NCI-H524 treated with DMSO at 0.1 percent for 48 hours (cell line): ENCODE data around the gene PDK1.

Experiments
- DNase-seq: peaks from one replicate; lab custom pipeline; 2025; lab: John Stamatoyannopoulos, UW

The PDK1 gene

DNA sequence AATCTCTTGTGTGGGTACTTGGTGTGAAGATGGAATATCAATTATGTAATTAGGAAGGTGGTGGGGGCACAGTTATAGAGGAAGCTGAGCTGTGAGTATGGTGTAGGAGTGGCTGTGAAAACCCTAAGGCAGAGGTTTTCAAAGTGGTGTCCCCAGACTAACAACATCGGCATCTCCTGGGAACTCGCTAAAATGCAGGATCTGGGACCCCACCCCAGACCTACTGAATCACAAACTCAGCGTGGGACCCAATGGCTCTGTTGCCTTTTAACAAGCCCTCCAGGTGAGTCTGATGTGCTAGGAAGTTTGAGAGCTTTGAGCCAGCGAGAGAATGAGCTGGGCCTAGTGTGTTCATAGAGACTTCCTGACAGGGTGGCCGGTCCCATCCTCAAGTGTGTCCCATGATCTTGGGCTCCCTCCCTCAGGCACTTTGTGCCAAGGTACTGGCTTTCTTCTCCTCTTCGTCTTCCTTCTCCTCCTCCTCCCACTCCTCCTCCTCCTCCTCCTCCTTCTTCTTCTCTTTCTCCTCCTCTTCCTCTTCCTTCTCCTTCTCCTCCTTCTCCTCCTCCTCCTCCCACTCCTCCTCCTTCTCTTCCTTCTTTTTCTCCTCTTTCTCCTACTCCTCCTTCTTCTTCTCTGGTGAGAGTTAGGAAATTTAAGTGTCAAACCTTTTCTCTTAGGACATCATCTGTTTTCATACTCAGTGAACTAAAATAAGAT, 86.6 kb downstream of the PDK1 start:
- no peak for DNase-seq

DNA sequence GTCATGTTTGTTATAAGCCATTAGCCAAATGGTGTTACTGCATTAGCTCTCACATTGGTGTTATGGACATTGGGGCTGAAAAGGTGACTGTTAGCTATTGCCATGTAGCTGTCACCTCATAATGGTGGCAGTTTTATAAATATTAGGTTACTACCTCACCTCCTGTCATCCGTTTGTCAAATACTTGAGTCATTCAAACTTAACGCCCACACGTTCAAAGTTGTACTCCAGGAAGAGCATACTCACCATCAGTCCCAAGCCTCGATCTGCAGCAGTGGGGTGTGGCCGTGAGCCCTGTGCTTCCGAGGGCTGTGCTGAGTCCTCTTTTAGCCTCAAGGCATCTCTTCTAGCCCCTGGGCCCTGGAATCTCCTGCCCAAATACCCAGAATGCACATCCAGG, 87.3 kb downstream of the PDK1 start:
- DNase-seq, result no peak

DNA sequence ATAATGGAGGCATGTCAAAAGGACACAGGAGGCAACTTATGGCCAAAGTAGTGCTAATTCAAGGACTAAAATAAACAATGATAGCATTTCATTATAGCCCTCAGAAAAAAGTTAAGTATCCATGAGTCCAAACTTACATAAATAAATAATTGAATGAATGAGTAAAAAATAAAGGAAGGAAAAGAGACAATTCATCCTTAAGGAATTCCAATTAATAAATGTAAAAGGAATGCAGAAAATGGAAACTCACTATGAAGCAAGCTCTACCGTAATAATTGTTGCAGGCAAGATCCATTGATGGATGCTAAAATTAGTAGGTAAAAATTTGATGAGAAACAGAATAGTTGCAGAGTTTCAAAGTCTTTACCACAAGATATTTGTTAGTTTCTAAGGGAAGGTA, 91.5 kb downstream of the PDK1 start:
- no peak for DNase-seq

DNA sequence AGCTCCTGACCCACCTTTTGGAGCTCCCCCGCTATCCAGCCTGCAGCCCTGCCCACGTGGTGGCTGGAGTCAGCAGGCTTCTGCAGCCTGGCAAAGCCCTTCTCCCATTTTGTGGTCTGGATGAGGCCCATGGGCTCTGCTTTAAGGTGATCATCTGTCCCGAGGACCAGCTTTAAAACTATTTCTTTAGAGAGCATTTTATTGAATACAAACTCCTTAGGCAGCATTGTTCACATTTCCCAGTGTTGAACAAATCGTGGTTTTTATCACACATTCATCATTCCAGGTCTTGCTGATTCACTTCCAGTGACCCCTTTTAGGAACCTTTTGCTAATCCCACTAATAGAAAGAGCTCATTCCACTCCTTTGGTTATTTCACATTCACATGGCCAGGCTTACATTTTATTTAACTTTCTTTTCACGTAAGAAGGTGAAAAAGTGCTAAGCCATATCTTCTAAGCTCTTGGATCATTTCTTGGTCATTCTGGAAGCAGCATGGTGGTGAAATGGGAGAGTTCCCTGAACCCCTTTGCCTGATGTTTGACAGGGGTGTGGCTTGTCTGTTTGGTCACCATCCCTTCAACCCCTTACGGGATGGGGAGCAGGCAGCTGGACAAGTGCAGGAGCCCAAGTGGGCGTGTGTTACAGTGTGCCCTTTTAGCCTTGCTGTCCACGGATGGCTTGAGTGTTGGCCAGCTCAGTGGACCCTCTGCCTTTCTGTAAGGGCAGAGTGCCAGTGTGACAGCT, 99.4 kb downstream of the PDK1 start:
- no peak for DNase-seq

DNA sequence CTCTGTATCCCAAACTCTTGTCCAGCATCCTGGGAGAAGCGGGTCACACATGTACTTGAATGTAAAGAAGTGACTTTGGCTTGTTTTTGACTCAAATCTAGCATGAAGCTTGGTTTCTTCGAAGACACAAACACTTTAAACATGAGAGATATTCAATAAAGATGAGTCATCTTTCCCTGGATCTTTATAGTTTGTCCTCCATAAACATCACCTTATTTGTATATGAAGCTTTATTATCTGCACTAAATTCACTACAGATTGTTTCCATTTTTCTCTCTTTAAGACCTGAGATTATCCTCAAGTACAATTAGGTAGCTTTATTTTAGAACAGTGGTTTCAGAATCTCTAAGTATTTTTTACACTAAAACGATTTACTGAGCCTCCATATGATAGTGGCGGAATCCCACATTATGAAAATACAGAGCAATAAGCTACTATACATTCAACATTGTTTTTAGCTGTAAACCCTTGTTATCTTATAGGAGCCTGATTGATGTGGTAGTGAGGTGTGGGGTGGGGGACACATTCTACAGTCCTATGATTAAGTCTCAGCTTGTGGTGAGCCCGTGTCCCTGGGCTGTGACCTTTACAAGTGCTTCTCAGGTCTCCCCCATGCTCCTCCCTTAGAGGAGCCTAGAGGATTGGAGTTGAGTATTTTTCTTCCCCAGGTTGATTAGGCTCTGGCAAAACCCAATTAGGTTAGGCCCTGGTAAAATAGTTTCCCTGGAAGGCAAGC, 100.1 kb downstream of the PDK1 start:
- DNase-seq, result no peak
